ENCODE results near the gene EHD4.

The EHD4 gene

GRCh38 chr15:41883484-41883825 is 88.9 kb downstream of the EHD4 start:
- Histone ChIP-seq H3K4me1 (ENCODE audit: control insufficient read depth, insufficient read depth, low read length) (peaks cover 14% of the 10 kb centered on the region), H3K4me3 (ENCODE audit: low read length in 2 of 2) (no peak overlapping the region), H3K36me3 (ENCODE audit: control insufficient read depth in 2 of 2, insufficient read depth in 2 of 2, low read length in 2 of 2) (no peaks in the 10 kb centered on the region), H3K27me3 (ENCODE audit: control insufficient read depth in 1 of 2, insufficient read depth in 2 of 2, low read length in 2 of 2) (peaks cover 6 to 12% of the 10 kb centered on the region in 2 donors), H3K9ac (ENCODE audit: low read length in 2 of 2) (no peak overlapping the region), H3K27ac (ENCODE audit: low read length) (no peak overlapping the region), H3K9me3 (ENCODE audit: control insufficient read depth in 2 of 2, low read length in 2 of 2) (no peaks in the 10 kb centered on the region)

- H3K4me3 ChIP-seq (ENCODE audit: low read length in 2 of 2), result peak overlapping the region in 1 of 2 donors; percentile 61
- H3K36me3 ChIP-seq (ENCODE audit: control insufficient read depth in 2 of 2, insufficient read depth in 2 of 2, low read length in 2 of 2), result no peaks in the 10 kb centered on the region
- no peak overlapping the region for H3K9ac ChIP-seq (ENCODE audit: low read length in 2 of 2)
- H3K27me3 ChIP-seq (ENCODE audit: control insufficient read depth in 1 of 2, insufficient read depth in 2 of 2, low read length in 2 of 2), result peaks cover 6 to 12% of the 10 kb centered on the region in 2 donors
- no peak overlapping the region for H3K27ac ChIP-seq (ENCODE audit: low read length)
- no peaks in the 10 kb centered on the region for H3K9me3 ChIP-seq (ENCODE audit: control insufficient read depth in 2 of 2, low read length in 2 of 2)
- peaks cover 14% of the 10 kb centered on the region for H3K4me1 ChIP-seq (ENCODE audit: control insufficient read depth, insufficient read depth, low read length)
Observed at GRCh38 chr15:41882689-41883483, 89.5 kb downstream of the EHD4 start.

- no peak overlapping the region for H3K9ac ChIP-seq (ENCODE audit: low read length in 2 of 2)
- H3K9me3 ChIP-seq (ENCODE audit: control insufficient read depth in 2 of 2, low read length in 2 of 2), result no peaks in the 10 kb centered on the region
- H3K27ac ChIP-seq (ENCODE audit: low read length), result no peak overlapping the region
- no peaks in the 10 kb centered on the region for H3K36me3 ChIP-seq (ENCODE audit: control insufficient read depth in 2 of 2, insufficient read depth in 2 of 2, low read length in 2 of 2)
- H3K4me1 ChIP-seq (ENCODE audit: control insufficient read depth, insufficient read depth, low read length), result peaks cover 14% of the 10 kb centered on the region
- peak overlapping the region; percentile 46 to 61 for H3K4me3 ChIP-seq (ENCODE audit: low read length in 2 of 2)
- H3K27me3 ChIP-seq (ENCODE audit: control insufficient read depth in 1 of 2, insufficient read depth in 2 of 2, low read length in 2 of 2), result peaks cover 6 to 12% of the 10 kb centered on the region in 2 donors
Observed at GRCh38 chr15:41881920-41882688, 90.3 kb downstream of the EHD4 start.

GRCh38 chr15:41881550-41881919 is 90.8 kb downstream of the EHD4 start:
- peaks cover 14% of the 10 kb centered on the region for H3K4me1 ChIP-seq (ENCODE audit: control insufficient read depth, insufficient read depth, low read length)
- H3K9ac ChIP-seq (ENCODE audit: low read length in 2 of 2), result no peak overlapping the region
- no peaks in the 10 kb centered on the region for H3K36me3 ChIP-seq (ENCODE audit: control insufficient read depth in 2 of 2, insufficient read depth in 2 of 2, low read length in 2 of 2)
- H3K27me3 ChIP-seq (ENCODE audit: control insufficient read depth in 1 of 2, insufficient read depth in 2 of 2, low read length in 2 of 2), result peaks cover 6 to 12% of the 10 kb centered on the region in 2 donors
- H3K27ac ChIP-seq (ENCODE audit: low read length), result no peak overlapping the region
- no peak overlapping the region for H3K4me3 ChIP-seq (ENCODE audit: low read length in 2 of 2)
- no peaks in the 10 kb centered on the region for H3K9me3 ChIP-seq (ENCODE audit: control insufficient read depth in 2 of 2, low read length in 2 of 2)

- Histone ChIP-seq H3K27me3 (ENCODE audit: control insufficient read depth in 1 of 2, insufficient read depth in 2 of 2, low read length in 2 of 2) (peaks cover 6 to 12% of the 10 kb centered on the region in 2 donors), H3K36me3 (ENCODE audit: control insufficient read depth in 2 of 2, insufficient read depth in 2 of 2, low read length in 2 of 2) (no peaks in the 10 kb centered on the region), H3K4me3 (ENCODE audit: low read length in 2 of 2) (no peak overlapping the region), H3K27ac (ENCODE audit: low read length) (no peak overlapping the region), H3K9me3 (ENCODE audit: control insufficient read depth in 2 of 2, low read length in 2 of 2) (no peaks in the 10 kb centered on the region), H3K4me1 (ENCODE audit: control insufficient read depth, insufficient read depth, low read length) (peaks cover 14% of the 10 kb centered on the region), H3K9ac (ENCODE audit: low read length in 2 of 2) (no peak overlapping the region)
Observed at GRCh38 chr15:41881086-41881485, 91.3 kb downstream of the EHD4 start.

- no peak overlapping the region for H3K4me3 ChIP-seq (ENCODE audit: low read length in 2 of 2)
- no peaks in the 10 kb centered on the region for H3K36me3 ChIP-seq (ENCODE audit: control insufficient read depth in 2 of 2, insufficient read depth in 2 of 2, low read length in 2 of 2)
- H3K27ac ChIP-seq (ENCODE audit: low read length), result no peak overlapping the region
- H3K4me1 ChIP-seq (ENCODE audit: control insufficient read depth, insufficient read depth, low read length), result peaks cover 14% of the 10 kb centered on the region
- no peak overlapping the region for H3K9ac ChIP-seq (ENCODE audit: low read length in 2 of 2)
- peaks cover 6 to 12% of the 10 kb centered on the region in 2 donors for H3K27me3 ChIP-seq (ENCODE audit: control insufficient read depth in 1 of 2, insufficient read depth in 2 of 2, low read length in 2 of 2)
- no peaks in the 10 kb centered on the region for H3K9me3 ChIP-seq (ENCODE audit: control insufficient read depth in 2 of 2, low read length in 2 of 2)
Observed at GRCh38 chr15:41880156-41880877, 92.0 kb downstream of the EHD4 start.

- Histone ChIP-seq H3K27ac (ENCODE audit: low read length) (no peak overlapping the region), H3K4me3 (ENCODE audit: low read length in 2 of 2) (no peak overlapping the region), H3K9me3 (ENCODE audit: control insufficient read depth in 2 of 2, low read length in 2 of 2) (no peaks in the 10 kb centered on the region), H3K27me3 (ENCODE audit: control insufficient read depth in 1 of 2, insufficient read depth in 2 of 2, low read length in 2 of 2) (peaks cover 6 to 12% of the 10 kb centered on the region in 2 donors), H3K4me1 (ENCODE audit: control insufficient read depth, insufficient read depth, low read length) (peaks cover 14% of the 10 kb centered on the region), H3K36me3 (ENCODE audit: control insufficient read depth in 2 of 2, insufficient read depth in 2 of 2, low read length in 2 of 2) (no peaks in the 10 kb centered on the region), H3K9ac (ENCODE audit: low read length in 2 of 2) (no peak overlapping the region)
Observed at GRCh38 chr15:41879321-41879845, 93.0 kb downstream of the EHD4 start.

- H3K27me3 ChIP-seq (ENCODE audit: control insufficient read depth in 1 of 2, insufficient read depth in 2 of 2, low read length in 2 of 2), result peaks cover 6 to 12% of the 10 kb centered on the region in 2 donors
- no peak overlapping the region for H3K4me3 ChIP-seq (ENCODE audit: low read length in 2 of 2)
- H3K4me1 ChIP-seq (ENCODE audit: control insufficient read depth, insufficient read depth, low read length), result peaks cover 14% of the 10 kb centered on the region
- no peaks in the 10 kb centered on the region for H3K9me3 ChIP-seq (ENCODE audit: control insufficient read depth in 2 of 2, low read length in 2 of 2)
- no peak overlapping the region for H3K9ac ChIP-seq (ENCODE audit: low read length in 2 of 2)
- H3K27ac ChIP-seq (ENCODE audit: low read length), result no peak overlapping the region
- no peaks in the 10 kb centered on the region for H3K36me3 ChIP-seq (ENCODE audit: control insufficient read depth in 2 of 2, insufficient read depth in 2 of 2, low read length in 2 of 2)
Observed at GRCh38 chr15:41878355-41878699, 94.0 kb downstream of the EHD4 start.

GRCh38 chr15:41877631-41878354 is 94.6 kb downstream of the EHD4 start:
- no peak overlapping the region for H3K27ac ChIP-seq (ENCODE audit: low read length)
- peaks cover 6 to 12% of the 10 kb centered on the region in 2 donors for H3K27me3 ChIP-seq (ENCODE audit: control insufficient read depth in 1 of 2, insufficient read depth in 2 of 2, low read length in 2 of 2)
- peaks cover 12% of the 10 kb centered on the region for H3K4me1 ChIP-seq (ENCODE audit: control insufficient read depth, insufficient read depth, low read length)
- H3K36me3 ChIP-seq (ENCODE audit: control insufficient read depth in 2 of 2, insufficient read depth in 2 of 2, low read length in 2 of 2), result no peaks in the 10 kb centered on the region
- H3K4me3 ChIP-seq (ENCODE audit: low read length in 2 of 2), result no peak overlapping the region
- no peak overlapping the region for H3K9ac ChIP-seq (ENCODE audit: low read length in 2 of 2)
- H3K9me3 ChIP-seq (ENCODE audit: control insufficient read depth in 2 of 2, low read length in 2 of 2), result no peaks in the 10 kb centered on the region

GRCh38 chr15:41876689-41877088 is 95.7 kb downstream of the EHD4 start:
- Histone ChIP-seq H3K27ac (ENCODE audit: low read length) (no peak overlapping the region), H3K27me3 (ENCODE audit: control insufficient read depth in 1 of 2, insufficient read depth in 2 of 2, low read length in 2 of 2) (peaks cover 6 to 12% of the 10 kb centered on the region in 2 donors), H3K9me3 (ENCODE audit: control insufficient read depth in 2 of 2, low read length in 2 of 2) (no peaks in the 10 kb centered on the region), H3K4me1 (ENCODE audit: control insufficient read depth, insufficient read depth, low read length) (peaks cover 4% of the 10 kb centered on the region), H3K9ac (ENCODE audit: low read length in 2 of 2) (no peak overlapping the region), H3K4me3 (ENCODE audit: low read length in 2 of 2) (no peak overlapping the region), H3K36me3 (ENCODE audit: control insufficient read depth in 2 of 2, insufficient read depth in 2 of 2, low read length in 2 of 2) (no peaks in the 10 kb centered on the region)

All from stomach smooth muscle (tissue), 2 donors.